HG02759 (cell line): ENCODE data around the gene CBLN1.
"Not testable (repeated sequence)": the region's sequence is repeated elsewhere in the genome, so short reads cannot be mapped to it uniquely, and the experiment has no call there.

Experiments
- ATAC-seq: cut with Tn5 transposase; IDR thresholded peaks from one replicate; pipeline ENCODE4 v1.9.1; 2021; ENCODE audit warnings: mild to moderate bottlenecking, moderate library complexity; ENCODE audit not compliant: unreplicated experiment

The CBLN1 gene

GRCh38 chr16:49277766-49278566, 3.7 kb downstream of the CBLN1 start:
- no peak for ATAC-seq

- ATAC-seq: no peak
Observed at GRCh38 chr16:49277386-49277742, 4.3 kb downstream of the CBLN1 start.

- ATAC-seq: no peak
Observed at GRCh38 chr16:49276646-49277385, 4.8 kb downstream of the CBLN1 start.

GRCh38 chr16:49275870-49276269, 5.8 kb downstream of the CBLN1 start:
- ATAC-seq: no peak

GRCh38 chr16:49275050-49275730, 6.4 kb downstream of the CBLN1 start:
- no peak for ATAC-seq

GRCh38 chr16:49274591-49274990, 7.0 kb downstream of the CBLN1 start:
- ATAC-seq: no peak

GRCh38 chr16:49273771-49274170, 7.9 kb downstream of the CBLN1 start:
- ATAC-seq: no peak

GRCh38 chr16:49271363-49271762, 10.3 kb downstream of the CBLN1 start:
- ATAC-seq: no peak

GRCh38 chr16:49269201-49269600, 12.4 kb downstream of the CBLN1 start:
- ATAC-seq: no peak

- no peak for ATAC-seq
Observed at GRCh38 chr16:49268667-49269066, 13.0 kb downstream of the CBLN1 start.

- no peak for ATAC-seq
Observed at GRCh38 chr16:49262501-49262900, 19.1 kb downstream of the CBLN1 start.

GRCh38 chr16:49261930-49262329, 19.7 kb downstream of the CBLN1 start:
- ATAC-seq: no peak

GRCh38 chr16:49260956-49261530, 20.6 kb downstream of the CBLN1 start:
- no peak for ATAC-seq

GRCh38 chr16:49260253-49260652, 21.4 kb downstream of the CBLN1 start:
- ATAC-seq: no peak

- no peak for ATAC-seq
Observed at GRCh38 chr16:49259330-49259729, 22.3 kb downstream of the CBLN1 start.

GRCh38 chr16:49250689-49251088, 30.9 kb downstream of the CBLN1 start:
- no peak for ATAC-seq

- ATAC-seq: no peak
Observed at GRCh38 chr16:49248227-49248626, 33.4 kb downstream of the CBLN1 start.

- ATAC-seq: no peak
Observed at GRCh38 chr16:49236216-49236615, 45.4 kb downstream of the CBLN1 start.

GRCh38 chr16:49228335-49228734, 53.3 kb downstream of the CBLN1 start:
- ATAC-seq: not testable (repeated sequence)
